ENCODE data around the gene HOXC11.

Gene HOXC11

GRCh38 chr12:54026640-54027441 is 53.9 kb downstream of the HOXC11 start:
- no peak for DNase-seq

Measured in activated naive CD4-positive, alpha-beta T cell treated with Interleukin-2 at 50 U/mL for 16 hours (primary cell).